Chondrocyte (in vitro differentiated cells): ENCODE results near the gene TAGLN. TPM values are rescaled to one million over a fixed set of nuclear protein-coding genes. Genes with fewer than 3 reads are reported as not detected.

Experiments used
- DNase-seq: peaks from one replicate; pipeline ENCODE4 v3.0.0; 2021; ENCODE audit warnings: mixed read lengths, low spot score
- H3K27ac Mint-ChIP-seq: one replicate; pipeline ENCODE4 v1.8.0; 2021; ENCODE audit warnings: mild to moderate bottlenecking, moderate library complexity, mixed read lengths; ENCODE audit not compliant: unreplicated experiment
- H3K27me3 Mint-ChIP-seq: 2 replicates; pipeline ENCODE4 v1.8.0; 2021; ENCODE audit warnings: low read depth, mixed read lengths
- H3K36me3 Mint-ChIP-seq: 2 replicates; pipeline ENCODE4 v1.8.0; 2021; ENCODE audit warnings: low read depth, mixed read lengths
- H3K4me1 Mint-ChIP-seq: 2 replicates; pipeline ENCODE4 v1.8.0; 2021; ENCODE audit warnings: low read depth, mild to moderate bottlenecking, mixed read lengths
- H3K4me3 Mint-ChIP-seq: one replicate; pipeline ENCODE4 v1.8.0; 2021; ENCODE audit warnings: mild to moderate bottlenecking, moderate library complexity, mixed read lengths; ENCODE audit not compliant: unreplicated experiment
- H3K9me3 Mint-ChIP-seq: 2 replicates; pipeline ENCODE4 v1.8.0; 2021; ENCODE audit warnings: low read depth, mixed read lengths
- total RNA-seq: library from RNA; stranded (reverse); gene quantifications from 3 replicates; pipeline ENCODE4 v1.2.1, GENCODE V29; 2021
- TF ChIP-seq, protein P1 (sequence below): fragments of 200-600 bp; sonication (generic); IDR thresholded peaks from 2 replicates; pipeline ENCODE4 v1.5.0; 2021; ENCODE audit warnings: antibody characterized with exemption, mild to moderate bottlenecking, moderate library complexity

Gene TAGLN
- total RNA-seq, 1 donor from 2014 or later = 4,666 TPM

DNA sequence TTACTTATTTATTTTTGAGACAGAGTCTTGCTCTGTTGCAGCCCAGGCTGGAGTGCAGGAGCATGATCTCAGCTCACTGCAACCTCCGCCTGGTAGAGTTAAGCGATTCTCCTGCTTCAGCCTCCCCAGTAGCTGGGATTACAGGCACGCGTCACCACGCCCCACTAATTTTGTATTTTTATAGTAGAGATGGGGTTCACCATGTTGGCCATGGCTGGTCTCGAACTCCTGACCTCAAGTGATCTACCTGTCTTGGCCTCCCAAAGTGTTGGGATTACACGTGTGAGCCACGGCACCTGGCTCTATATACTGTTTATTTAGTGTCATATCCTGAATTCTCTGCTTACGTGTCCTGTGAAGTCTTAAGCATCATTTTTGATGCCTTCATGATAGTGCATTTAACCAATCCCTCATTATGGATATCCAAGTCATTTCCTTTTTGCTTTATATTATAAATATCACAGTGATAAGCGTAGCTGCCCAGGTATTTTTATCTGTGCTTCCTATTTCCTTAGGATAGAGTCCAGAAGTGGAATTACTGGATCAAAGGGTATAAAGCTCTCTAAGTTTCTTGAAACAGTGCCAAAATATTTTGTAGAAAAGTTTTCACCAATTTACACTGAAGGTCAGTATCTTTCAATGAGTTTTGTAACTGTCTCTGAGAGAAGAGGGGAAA lies 21.5 kb upstream of the TAGLN start:
- H3K27me3 Mint-ChIP-seq = no peaks in the 10 kb centered on the region
- DNase-seq = peak; percentile 26
- peak overlapping the region; percentile 94 for H3K27ac Mint-ChIP-seq
- TF ChIP-seq, protein P1, sequence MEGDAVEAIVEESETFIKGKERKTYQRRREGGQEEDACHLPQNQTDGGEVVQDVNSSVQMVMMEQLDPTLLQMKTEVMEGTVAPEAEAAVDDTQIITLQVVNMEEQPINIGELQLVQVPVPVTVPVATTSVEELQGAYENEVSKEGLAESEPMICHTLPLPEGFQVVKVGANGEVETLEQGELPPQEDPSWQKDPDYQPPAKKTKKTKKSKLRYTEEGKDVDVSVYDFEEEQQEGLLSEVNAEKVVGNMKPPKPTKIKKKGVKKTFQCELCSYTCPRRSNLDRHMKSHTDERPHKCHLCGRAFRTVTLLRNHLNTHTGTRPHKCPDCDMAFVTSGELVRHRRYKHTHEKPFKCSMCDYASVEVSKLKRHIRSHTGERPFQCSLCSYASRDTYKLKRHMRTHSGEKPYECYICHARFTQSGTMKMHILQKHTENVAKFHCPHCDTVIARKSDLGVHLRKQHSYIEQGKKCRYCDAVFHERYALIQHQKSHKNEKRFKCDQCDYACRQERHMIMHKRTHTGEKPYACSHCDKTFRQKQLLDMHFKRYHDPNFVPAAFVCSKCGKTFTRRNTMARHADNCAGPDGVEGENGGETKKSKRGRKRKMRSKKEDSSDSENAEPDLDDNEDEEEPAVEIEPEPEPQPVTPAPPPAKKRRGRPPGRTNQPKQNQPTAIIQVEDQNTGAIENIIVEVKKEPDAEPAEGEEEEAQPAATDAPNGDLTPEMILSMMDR = no peak
- no peaks in the 10 kb centered on the region for H3K9me3 Mint-ChIP-seq
- H3K4me3 Mint-ChIP-seq = peak overlapping the region; percentile 91
- peaks cover 29% of the 10 kb centered on the region for H3K4me1 Mint-ChIP-seq
- peaks cover 2% of the 10 kb centered on the region for H3K36me3 Mint-ChIP-seq

DNA sequence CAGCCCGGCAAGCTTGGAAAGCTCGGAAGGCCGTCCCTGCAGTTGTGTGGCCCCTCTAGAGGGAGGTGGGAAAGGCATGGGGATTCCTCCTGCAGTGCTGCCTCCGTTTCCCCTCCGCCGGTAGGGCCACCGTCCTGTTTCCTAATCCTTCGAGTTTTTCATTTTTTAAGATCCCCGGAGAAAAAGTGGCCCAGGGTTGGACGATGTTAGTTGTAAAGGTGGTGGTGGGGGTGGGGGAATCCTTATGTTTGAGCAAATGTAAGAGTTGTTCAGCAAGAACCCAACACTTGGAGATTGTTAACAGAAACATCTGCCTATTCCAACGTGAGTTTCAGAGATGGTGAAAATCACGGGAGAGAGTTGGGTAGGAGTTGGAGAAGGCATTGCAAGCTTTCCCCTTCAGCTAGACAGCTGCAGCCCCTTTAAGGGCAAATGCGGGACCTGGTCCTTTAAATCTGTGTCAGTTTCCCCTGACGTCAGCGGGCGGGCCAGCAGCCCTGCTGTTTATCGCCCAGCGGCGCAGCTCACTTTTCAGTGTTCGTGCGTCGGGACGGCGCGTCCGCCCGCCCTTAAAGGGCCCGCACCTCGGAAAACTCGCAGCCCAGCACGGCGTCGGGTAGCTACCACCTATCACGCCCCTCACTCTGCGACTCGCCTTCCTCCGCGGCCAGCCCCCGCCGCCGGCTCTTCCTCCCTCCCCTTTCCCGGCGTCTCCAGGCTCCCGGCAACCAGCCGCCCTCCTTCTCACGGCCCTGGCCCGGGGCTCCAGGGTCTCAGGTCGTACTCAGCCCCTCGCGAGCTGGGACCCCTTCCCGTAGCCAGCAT lies 20.7 kb upstream of the TAGLN start, which contains the start of gene SIDT2:
Gene SIDT2, plus strand, starts transcription at position 534 of the 825 bp plus-strand sequence. CDS start 521 bp downstream, outside the sequence.
- DNase-seq = peak; percentile 97
- TF ChIP-seq, protein P1 = no peak
- H3K9me3 Mint-ChIP-seq = no peaks in the 10 kb centered on the region
- no peaks in the 10 kb centered on the region for H3K27me3 Mint-ChIP-seq
- peak within 1 kb of the TSS; percentile 91 for H3K4me3 Mint-ChIP-seq
- H3K36me3 Mint-ChIP-seq = peaks cover 3% of the 10 kb centered on the region
- H3K27ac Mint-ChIP-seq = peak within 1 kb of the TSS; percentile 94
- H3K4me1 Mint-ChIP-seq = peaks cover 29% of the 10 kb centered on the region

DNA sequence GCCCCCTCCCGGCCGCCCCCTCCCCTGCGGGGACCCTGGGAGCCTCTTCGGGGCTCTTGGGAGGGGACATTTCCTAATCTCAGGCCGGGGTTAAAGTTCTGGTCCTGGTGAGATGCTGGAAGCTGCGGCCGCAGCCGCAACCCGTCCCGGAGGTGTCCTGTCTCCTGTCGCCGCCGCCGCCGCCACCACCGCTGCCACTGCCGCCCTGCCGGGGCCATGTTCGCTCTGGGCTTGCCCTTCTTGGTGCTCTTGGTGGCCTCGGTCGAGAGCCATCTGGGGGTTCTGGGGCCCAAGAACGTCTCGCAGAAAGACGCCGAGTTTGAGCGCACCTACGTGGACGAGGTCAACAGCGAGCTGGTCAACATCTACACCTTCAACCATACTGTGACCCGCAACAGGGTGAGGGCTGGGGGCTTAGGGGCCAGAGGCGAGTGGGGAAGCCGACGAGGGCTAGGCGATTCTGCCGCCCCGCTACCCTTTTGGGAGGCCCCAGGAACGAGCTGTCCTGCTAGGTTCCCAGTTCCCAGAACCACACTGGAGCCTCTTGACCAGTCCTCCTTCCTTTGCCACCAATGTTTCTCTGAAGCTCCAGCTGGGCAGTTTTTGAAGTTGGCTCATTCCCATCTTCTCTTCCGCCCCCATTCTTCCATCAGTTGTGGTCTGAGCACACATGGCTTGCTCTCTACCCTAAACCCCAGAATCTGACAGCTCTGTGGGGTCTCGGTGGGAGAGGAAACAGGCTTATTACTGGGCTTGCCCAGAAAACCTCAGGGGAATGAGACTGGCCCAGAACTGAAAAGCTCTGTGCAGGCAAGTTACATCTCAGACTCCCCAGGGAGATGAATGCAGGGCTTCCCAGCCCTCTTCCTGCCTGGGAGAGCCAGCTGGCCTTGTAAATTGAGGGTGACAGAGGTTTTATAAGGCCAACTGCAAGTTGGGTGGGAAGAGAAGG lies 19.8 kb upstream of the TAGLN start:
- TF ChIP-seq, protein P1 = no peak
- peak; percentile 87 for DNase-seq
- no peaks in the 10 kb centered on the region for H3K27me3 Mint-ChIP-seq

DNA sequence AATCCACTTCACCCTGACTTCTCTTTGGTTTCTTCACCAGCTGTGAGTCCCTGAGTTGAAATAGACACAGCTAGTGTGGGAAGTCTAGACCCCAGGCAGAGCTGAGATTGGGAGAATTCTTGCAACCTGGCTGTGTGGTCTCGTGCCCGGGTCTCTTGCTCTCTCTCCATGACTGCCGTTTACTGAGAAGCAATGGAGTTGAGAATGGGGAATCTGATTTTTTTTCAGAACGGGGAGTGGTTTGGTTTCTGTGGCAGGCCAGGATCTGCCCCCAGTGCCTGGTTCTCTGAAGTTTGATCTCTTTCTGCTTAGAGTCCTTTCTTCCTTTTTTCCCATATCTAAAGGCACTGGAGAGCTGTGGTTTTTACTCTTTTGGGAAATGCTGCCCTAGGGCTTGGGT lies 19.1 kb upstream of the TAGLN start:
- Mint-ChIP-seq H3K27ac (peak overlapping the region; percentile 88), H3K36me3 (peaks cover 5% of the 10 kb centered on the region), H3K27me3 (no peaks in the 10 kb centered on the region)

More for the DNA sequence above, 19.8 kb upstream of the TAGLN start:
- Mint-ChIP-seq H3K27ac (peak overlapping the region; percentile 88), H3K36me3 (peaks cover 5% of the 10 kb centered on the region), H3K4me3 (peak overlapping the region; percentile 91), H3K9me3 (no peaks in the 10 kb centered on the region), H3K4me1 (peaks cover 29% of the 10 kb centered on the region)

More for the DNA sequence above, 19.1 kb upstream of the TAGLN start:
- Mint-ChIP-seq H3K4me1 (peaks cover 29% of the 10 kb centered on the region), H3K9me3 (no peaks in the 10 kb centered on the region), H3K4me3 (peak overlapping the region; percentile 91)
- no peak for DNase-seq
- TF ChIP-seq, protein P1 = no peak
